HepG2 (cell line): ENCODE results near the gene ABCC8. TPM values are rescaled to one million over a fixed set of nuclear protein-coding genes. Genes with fewer than 3 reads are reported as not detected.

Experiments used
- ATAC-seq: fragments of 200-7000 bp; cut with Tn5 transposase; 3 replicates; pipeline ENCODE4 v1.9.1; 2020; ENCODE audit warnings: mild to moderate bottlenecking, moderate library complexity
- BruUV-seq: library from RNA; stranded (reverse); fragments of 400-500 nt; replicated peaks from 2 replicates; lab custom pipeline; 2021; lab: Mats Ljungman, UMichigan
- CTCF ChIA-PET: fragments of 300-600 bp; formaldehyde crosslinking; extraction: SDS; loops from one replicate; lab custom pipeline; 2021; ENCODE audit warnings: low total read pairs, inconsistent platforms, low intra/inter-chr PET ratio; lab: Yijun Ruan, JAX
- POLR2A ChIA-PET: fragments of 350-600 bp; sonication (Branson Sonifier 250); formaldehyde crosslinking; loops from one replicate; lab custom pipeline; 2020; ENCODE audit warnings: antibody characterized with exemption, inconsistent platforms; lab: Yijun Ruan, JAX
- DNase-seq: peaks from one replicate; pipeline ENCODE4 v3.0.0-alpha.2; 2015; ENCODE audit warnings: low spot score
- FAIRE-seq: peaks from 3 replicates; lab custom pipeline; 2011; peaks lifted over from hg19 to GRCh38; lab: Jason Lieb, UNC
- H2AFZ ChIP-seq: one replicate; pipeline ENCODE4 v1.6.1; 2011; ENCODE audit warnings: low read length, inconsistent platforms
- H3K27ac ChIP-seq: fragments of 300-600 bp; 3 replicates; pipeline ENCODE4 v1.8.0; 2011; ENCODE audit warnings: mixed run types, mild to moderate bottlenecking, mixed read lengths, low read length, inconsistent platforms; ENCODE audit not compliant: insufficient read depth; ENCODE audit errors: extremely low read length
- H3K27me3 ChIP-seq, 2 experiments: fragments of 200-600 bp in 1 of 2; 2 replicates in 1 of 2; 3 replicates in 1 of 2; pipeline versions ENCODE4 v1.6.0 to v1.8.0; 2011; ENCODE audit warnings: low read length in 2 of 2, mild to moderate bottlenecking in 2 of 2, moderate library complexity in 2 of 2, inconsistent platforms in 1 of 2; ENCODE audit not compliant: insufficient read depth in 2 of 2, control insufficient read depth in 1 of 2
- H3K36me3 ChIP-seq, 2 experiments: fragments of 200-600 bp in 1 of 2; replicated peaks in 1 of 2; 2 replicates in 1 of 2; 3 replicates in 1 of 2; pipeline versions ENCODE4 v1.5.1 to v1.8.0; 2011; ENCODE audit warnings: low read length in 2 of 2, inconsistent platforms in 1 of 2; ENCODE audit not compliant: insufficient read depth in 2 of 2, control insufficient read depth in 1 of 2
- H3K4me1 ChIP-seq: 2 replicates; pipeline ENCODE4 v1.5.1; 2012; ENCODE audit warnings: low read length, inconsistent platforms; ENCODE audit not compliant: insufficient read depth
- H3K4me2 ChIP-seq: 2 replicates; pipeline ENCODE4 v1.6.0; 2011; ENCODE audit warnings: low read depth, low read length, inconsistent platforms
- H3K4me3 ChIP-seq, 3 experiments: fragments of 200-600 bp in 1 of 3; sonication (generic), shearing (Covaris generic) in 1 of 3; replicated peaks in 1 of 3; 2 replicates each; pipeline ENCODE4 v1.5.1; 2011 to 2016; ENCODE audit warnings: low read length in 3 of 3, inconsistent platforms in 2 of 3, low read depth in 2 of 3, mild to moderate bottlenecking in 2 of 3, control low read depth in 1 of 3, mixed read lengths in 1 of 3; ENCODE audit not compliant: insufficient read depth in 1 of 3
- H3K79me2 ChIP-seq: one replicate; pipeline ENCODE4 v1.6.1; 2011; ENCODE audit warnings: low read length, inconsistent platforms; ENCODE audit not compliant: insufficient read depth
- H3K9ac ChIP-seq: 2 replicates; pipeline ENCODE4 v1.6.0; 2011; ENCODE audit warnings: mild to moderate bottlenecking, low read depth, low read length, inconsistent platforms; ENCODE audit not compliant: insufficient read depth
- H3K9me3 ChIP-seq: 2 replicates; pipeline ENCODE4 v1.5.1; 2012; ENCODE audit warnings: mild to moderate bottlenecking, low read length
- H4K20me1 ChIP-seq: 2 replicates; pipeline ENCODE4 v1.6.0; 2011; ENCODE audit warnings: inconsistent platforms, mild to moderate bottlenecking, low read length, moderate library complexity; ENCODE audit not compliant: insufficient read depth
- CEBPB ChIP-seq: IDR thresholded peaks from 2 replicates; pipeline ENCODE4 v1.6.1; 2011; ENCODE audit warnings: low read depth, low read length, improper control_type of control experiment, borderline replicate concordance
- FOXK1 ChIP-seq: sonication (generic); formaldehyde crosslinking; IDR thresholded peaks from 2 replicates; pipeline ENCODE4 v1.4.0; 2020; ENCODE audit warnings: low read depth, missing genetic modification reagents, borderline replicate concordance
- HHEX ChIP-seq: IDR thresholded peaks from 2 replicates; pipeline ENCODE4 v1.6.1; 2016; ENCODE audit warnings: control low read depth
- STAT5B ChIP-seq: sonication (generic); formaldehyde crosslinking; IDR thresholded peaks from 2 replicates; pipeline ENCODE4 v1.4.0; 2020; ENCODE audit warnings: missing genetic modification reagents
- ZEB1 ChIP-seq: IDR thresholded peaks from 2 replicates; pipeline ENCODE4 v1.6.1; 2012; ENCODE audit warnings: mild to moderate bottlenecking, low read depth, inconsistent platforms; ENCODE audit not compliant: insufficient replicate concordance
- ZHX1 ChIP-seq: sonication (generic); formaldehyde crosslinking; IDR thresholded peaks from 2 replicates; pipeline ENCODE4 v1.8.1; 2022; ENCODE audit warnings: low read depth, mild to moderate bottlenecking, missing genetic modification reagents
- ZKSCAN1 ChIP-seq: fragments of 150-350 bp; IDR thresholded peaks from 2 replicates; pipeline ENCODE4 v1.6.1; 2014; ENCODE audit warnings: low read length
- ZNF30 ChIP-seq: sonication (generic); formaldehyde crosslinking; IDR thresholded peaks from 2 replicates; pipeline ENCODE4 v1.5.0; 2020; ENCODE audit warnings: mild to moderate bottlenecking, missing genetic modification reagents
- ZNF460 ChIP-seq: sonication (generic); formaldehyde crosslinking; IDR thresholded peaks from 2 replicates; pipeline ENCODE4 v1.5.1; 2020; ENCODE audit warnings: missing genetic modification reagents, mild to moderate bottlenecking, borderline replicate concordance
- WGBS: methylation state at CpG from one replicate; pipeline ENCODE4 v1.1.6; 2017; ENCODE audit warnings: low lambda C conversion rate; 5-methylcytosine and 5-hydroxymethylcytosine counted together
- in situ Hi-C: cut with HindIII; loops from 2 replicates; pipeline ENCODE4 v1.10.0; 2017; ENCODE audit warnings: low pct_unique_long_range_greater_than_20kb; ENCODE audit not compliant: extremely low pct_ligation_motif_present
- intact Hi-C: fragments of 100-400 bp; cut with micrococcal nuclease; formaldehyde crosslinking; loops from one replicate; pipeline ENCODE4 v1.10.0; 2022; ENCODE audit not compliant: unreplicated experiment
- polyA plus RNA-seq, 8 experiments: library from polyadenylated mRNA; depleted of rRNA in 3 of 8; stranded (reverse) in 7 of 8; unstranded in 1 of 8; fragments of >200 nt; fragmentation: Illumina TruSeq in 4 of 8; extraction: Trizol in 4 of 8; gene quantifications; 2 replicates each; pipeline versions ENCODE4 v1.2.1 to v1.2.3, GENCODE V29; 2011 to 2016; ENCODE audit warnings: low read depth in 4 of 8, missing spikeins in 1 of 8, mixed read lengths in 1 of 8; ENCODE audit not compliant: insufficient read depth in 1 of 8
- total RNA-seq, 5 experiments: library from RNA; depleted of rRNA; stranded (reverse); fragments of >200 nt; fragmentation: Illumina TruSeq; extraction: Trizol; gene quantifications; 2 replicates each; pipeline ENCODE4 v1.2.3, GENCODE V29; 2016; ENCODE audit warnings: low read depth in 1 of 5
- TF ChIP-seq, protein P1 (sequence below), 2 experiments: sonication (generic) in 1 of 2; formaldehyde crosslinking in 1 of 2; IDR thresholded peaks; 2 replicates each; pipeline versions ENCODE4 v1.4.0 to v1.6.1; 2018 to 2020; ENCODE audit warnings: missing genetic modification reagents in 2 of 2, borderline replicate concordance in 1 of 2, low read depth in 1 of 2, mild to moderate bottlenecking in 1 of 2, missing biosample characterization in 1 of 2
- TF ChIP-seq, protein P2 (sequence below): sonication (generic); formaldehyde crosslinking; IDR thresholded peaks from 2 replicates; pipeline ENCODE4 v1.5.0; 2020; ENCODE audit warnings: missing genetic modification reagents

ABCC8 gene
- total and polyA plus RNA-seq, 2 of the 13 experiments (the other 11 are each of a cell fraction or from before 2014, with no cell fraction given) = not detected

DNA sequence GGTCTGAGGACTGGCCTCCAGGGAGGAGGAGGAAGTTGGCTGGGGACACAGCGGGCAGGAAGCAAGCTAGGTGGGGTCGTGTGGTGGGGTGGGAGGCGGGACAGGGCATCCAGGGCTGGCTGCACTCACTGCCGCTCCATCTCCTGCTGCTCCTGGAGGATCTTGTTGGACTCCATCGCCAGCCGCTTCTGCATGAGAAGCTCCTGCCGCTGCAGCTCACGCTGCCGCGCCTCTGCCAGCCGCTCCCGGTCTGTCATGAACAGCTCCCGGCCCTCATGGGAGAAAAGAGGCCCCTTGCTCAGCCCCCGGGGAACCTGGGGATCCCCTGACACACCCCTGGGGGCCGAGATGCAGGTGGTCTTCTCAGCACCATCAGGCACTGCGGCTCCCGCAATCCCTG is 46.0 kb upstream of the ABCC8 start:
- TF ChIP-seq, protein P1, sequence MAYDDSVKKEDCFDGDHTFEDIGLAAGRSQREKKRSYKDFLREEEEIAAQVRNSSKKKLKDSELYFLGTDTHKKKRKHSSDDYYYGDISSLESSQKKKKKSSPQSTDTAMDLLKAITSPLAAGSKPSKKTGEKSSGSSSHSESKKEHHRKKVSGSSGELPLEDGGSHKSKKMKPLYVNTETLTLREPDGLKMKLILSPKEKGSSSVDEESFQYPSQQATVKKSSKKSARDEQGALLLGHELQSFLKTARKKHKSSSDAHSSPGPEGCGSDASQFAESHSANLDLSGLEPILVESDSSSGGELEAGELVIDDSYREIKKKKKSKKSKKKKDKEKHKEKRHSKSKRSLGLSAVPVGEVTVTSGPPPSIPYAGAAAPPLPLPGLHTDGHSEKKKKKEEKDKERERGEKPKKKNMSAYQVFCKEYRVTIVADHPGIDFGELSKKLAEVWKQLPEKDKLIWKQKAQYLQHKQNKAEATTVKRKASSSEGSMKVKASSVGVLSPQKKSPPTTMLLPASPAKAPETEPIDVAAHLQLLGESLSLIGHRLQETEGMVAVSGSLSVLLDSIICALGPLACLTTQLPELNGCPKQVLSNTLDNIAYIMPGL (CRISPR knock-in tag; IDR thresholded peaks at IDR 0.05; ENCODE audit: borderline replicate concordance in 1 of 2, low read depth in 1 of 2) = no peak
- TF ChIP-seq ZKSCAN1 = no peak
- ChIA-PET CTCF (no interaction called here), POLR2A (no interaction called here)
- WGBS = 46% methylated on average over 4 of the region's 17 CpGs
- no peak overlapping the region for H3K27ac ChIP-seq
- no peak overlapping the region for H2AFZ ChIP-seq
- intact Hi-C loops (no loop called here), in situ Hi-C loops (loop anchor here (25.0 kb wide), 1 partner anchor 285 kb away; no protein-coding TSS in a partner anchor)
- no peak overlapping the region for H3K9ac ChIP-seq
- no peak overlapping the region for H3K4me2 ChIP-seq
- no peak for FAIRE-seq
- H3K9me3 ChIP-seq = no peaks in the 10 kb centered on the region
- no peaks in the 10 kb centered on the region for H3K79me2 ChIP-seq
- H3K4me1 ChIP-seq = no peaks in the 10 kb centered on the region
- no peak for DNase-seq
- ATAC-seq = no peak
- H3K27me3 ChIP-seq = peaks cover 0 to 4% of the 10 kb centered on the region in 2 experiments; a peak in 2 of 5 replicates
- no peaks in the 10 kb centered on the region for H4K20me1 ChIP-seq
- no TSS peak for BruUV-seq
- H3K4me3 ChIP-seq = no peak overlapping the region
- no peaks in the 10 kb centered on the region for H3K36me3 ChIP-seq

GRCh38 chr11:17521106-17521900 is 44.7 kb upstream of the ABCC8 start:
- H3K27ac ChIP-seq = no peak overlapping the region
- intact Hi-C loops (no loop called here), in situ Hi-C loops (loop anchor here (25.0 kb wide), 1 partner anchor 284 kb away; no protein-coding TSS in a partner anchor)
- peaks cover 0 to 5% of the 10 kb centered on the region in 2 experiments; a peak in 2 of 5 replicates for H3K27me3 ChIP-seq
- no TSS peak for BruUV-seq
- FAIRE-seq = no peak
- no peak overlapping the region for H2AFZ ChIP-seq
- H4K20me1 ChIP-seq = no peaks in the 10 kb centered on the region
- no peak overlapping the region for H3K4me2 ChIP-seq
- no peaks in the 10 kb centered on the region for H3K9me3 ChIP-seq
- no peaks in the 10 kb centered on the region for H3K4me1 ChIP-seq
- no peak overlapping the region for H3K4me3 ChIP-seq
- DNase-seq = no peak
- no peaks in the 10 kb centered on the region for H3K79me2 ChIP-seq
- 48% methylated on average over 10 of the region's 11 CpGs for WGBS
- H3K9ac ChIP-seq = no peak overlapping the region
- POLR2A ChIA-PET = no interaction called here
- no peaks in the 10 kb centered on the region for H3K36me3 ChIP-seq
- CTCF ChIA-PET = no interaction called here
- ATAC-seq = no peak
- TF ChIP-seq HHEX (CRISPR knock-in tag) = no peak
- no peak for TF ChIP-seq ZHX1 (CRISPR knock-in tag)
- no peak for TF ChIP-seq CEBPB
- TF ChIP-seq ZEB1 = no peak
- TF ChIP-seq, protein P2, sequence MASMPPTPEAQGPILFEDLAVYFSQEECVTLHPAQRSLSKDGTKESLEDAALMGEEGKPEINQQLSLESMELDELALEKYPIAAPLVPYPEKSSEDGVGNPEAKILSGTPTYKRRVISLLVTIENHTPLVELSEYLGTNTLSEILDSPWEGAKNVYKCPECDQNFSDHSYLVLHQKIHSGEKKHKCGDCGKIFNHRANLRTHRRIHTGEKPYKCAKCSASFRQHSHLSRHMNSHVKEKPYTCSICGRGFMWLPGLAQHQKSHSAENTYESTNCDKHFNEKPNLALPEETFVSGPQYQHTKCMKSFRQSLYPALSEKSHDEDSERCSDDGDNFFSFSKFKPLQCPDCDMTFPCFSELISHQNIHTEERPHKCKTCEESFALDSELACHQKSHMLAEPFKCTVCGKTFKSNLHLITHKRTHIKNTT = no peak
- TF ChIP-seq ZNF30 (CRISPR knock-in tag) = no peak
- TF ChIP-seq STAT5B = no peak
- no peak for TF ChIP-seq FOXK1 (CRISPR knock-in tag)
- TF ChIP-seq ZNF460 (CRISPR knock-in tag) = no peak
